GM12878 (cell line): ENCODE measurements around the gene PIP.

Source experiments
- CTCF ChIP-seq, 3 experiments: IDR thresholded peaks in 2 of 3; conservative IDR thresholded peaks in 1 of 3; 2 replicates each; pipeline ENCODE4 v1.5.1; 2011; ENCODE audit warnings: low read depth in 3 of 3, low read length in 3 of 3, mild to moderate bottlenecking in 3 of 3, control low read depth in 2 of 3, moderate library complexity in 2 of 3, inconsistent platforms in 1 of 3, mixed read lengths in 1 of 3; ENCODE audit not compliant: control insufficient read depth in 2 of 3, insufficient read depth in 1 of 3; ENCODE audit errors: extremely low read depth in 1 of 3
- EP300 ChIP-seq, 2 experiments: fragments of 150-350 bp in 1 of 2; IDR thresholded peaks; 2 replicates each; pipeline ENCODE4 v1.6.1; 2011 to 2012; ENCODE audit warnings: low read depth in 2 of 2, low read length in 2 of 2, borderline replicate concordance in 1 of 2, improper control_type of control experiment in 1 of 2, inconsistent platforms in 1 of 2; ENCODE audit not compliant: control insufficient read depth in 1 of 2
- ETV6 ChIP-seq, 2 experiments: fragments of 450-650 bp in 1 of 2; IDR thresholded peaks in 1 of 2; conservative IDR thresholded peaks in 1 of 2; 2 replicates each; pipeline ENCODE4 v1.6.1; 2014; ENCODE audit warnings: antibody characterized with exemption in 1 of 2, borderline replicate concordance in 1 of 2, low read depth in 1 of 2, mild to moderate bottlenecking in 1 of 2, moderate library complexity in 1 of 2
- JUND ChIP-seq: IDR thresholded peaks from 2 replicates; pipeline ENCODE4 v1.6.1; 2012; ENCODE audit warnings: low read depth, mild to moderate bottlenecking, low read length, improper control_type of control experiment, moderate library complexity
- MXI1 ChIP-seq: fragments of 150-350 bp; IDR thresholded peaks from 2 replicates; pipeline ENCODE4 v1.6.1; 2011; ENCODE audit warnings: low read depth, mild to moderate bottlenecking, inconsistent platforms, low read length, improper control_type of control experiment
- SIN3A ChIP-seq: IDR thresholded peaks from 2 replicates; pipeline ENCODE4 v1.6.1; 2012; ENCODE audit warnings: low read depth, low read length, improper control_type of control experiment
- TF ChIP-seq, protein P1 (sequence below): IDR thresholded peaks from 2 replicates; pipeline ENCODE4 v1.6.1; 2012; ENCODE audit warnings: low read depth, low read length, improper control_type of control experiment

DNA sequence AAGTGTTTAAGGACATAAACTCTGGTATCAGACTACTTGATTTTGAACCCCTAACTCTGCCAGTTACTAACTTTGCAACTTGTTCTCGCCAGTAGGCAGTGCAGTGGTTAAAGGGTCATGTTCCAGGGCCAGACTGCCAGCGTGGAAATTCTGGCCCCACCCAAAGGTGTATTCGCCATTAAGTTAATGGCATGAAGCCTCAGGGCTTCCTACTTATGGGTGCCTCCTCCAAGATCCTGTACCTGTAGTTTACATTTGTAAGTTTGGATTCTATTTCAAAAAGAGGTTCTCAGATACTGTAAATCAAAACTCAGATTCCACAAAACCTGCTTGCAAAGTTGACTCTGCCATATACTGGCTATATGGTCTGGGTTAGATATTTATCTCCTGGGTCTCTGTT, 2.8 kb upstream of the PIP start:
- TF ChIP-seq MXI1: no peak
- TF ChIP-seq, protein P1, sequence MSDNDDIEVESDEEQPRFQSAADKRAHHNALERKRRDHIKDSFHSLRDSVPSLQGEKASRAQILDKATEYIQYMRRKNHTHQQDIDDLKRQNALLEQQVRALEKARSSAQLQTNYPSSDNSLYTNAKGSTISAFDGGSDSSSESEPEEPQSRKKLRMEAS: no peak
- TF ChIP-seq JUND: no peak
- no peak for TF ChIP-seq EP300 (IDR thresholded peaks at IDR 0.05; ENCODE audit: borderline replicate concordance in 1 of 2, control insufficient read depth in 1 of 2, low read depth in 2 of 2, low read length in 2 of 2)
- no peak for TF ChIP-seq CTCF (IDR thresholded peaks at IDR 0.05 in 2 of 3, conservative IDR thresholded peaks at IDR 0.05 in 1 of 3; ENCODE audit: control insufficient read depth in 2 of 3, extremely low read depth in 1 of 3, insufficient read depth in 1 of 3, low read depth in 3 of 3, low read length in 3 of 3)
- no peak for TF ChIP-seq ETV6 (conservative IDR thresholded peaks at IDR 0.05 in 1 of 2, IDR thresholded peaks at IDR 0.05 in 1 of 2; ENCODE audit: borderline replicate concordance in 1 of 2, low read depth in 1 of 2)
- TF ChIP-seq SIN3A: no peak
